ENCODE measurements around the gene METAP1. TPM values are rescaled to one million over a fixed set of nuclear protein-coding genes. Genes with fewer than 3 reads are reported as not detected.

METAP1 gene
- total and polyA plus RNA-seq, 2 donors (not counting 1 experiment from before 2014, with no cell fraction given), result 20.4 to 40.0 TPM

GRCh38 chr4:98951710-98952109, 43.8 kb upstream of the METAP1 start:
- no peak overlapping the region for H2AFZ ChIP-seq (ENCODE audit: insufficient read depth, low read depth, low read length, poor library complexity, severe bottlenecking)
- ChIA-PET POLR2A (no interaction called here), CTCF (no interaction called here)
- Mint-ChIP-seq H3K9me3 (ENCODE audit: insufficient read depth) (no peaks in the 10 kb centered on the region), H3K4me1 (no peaks in the 10 kb centered on the region), H3K4me3 (no peak overlapping the region), H3K27ac (no peak overlapping the region), H3K27me3 (peaks cover 9% of the 10 kb centered on the region)
- H3K27ac ChIP-seq (ENCODE audit: low read length in 2 of 2), result no peak overlapping the region
- no CpG with 5 or more reads among the region's 3 CpGs for WGBS (ENCODE audit: insufficient coverage)
- DNase-seq (no peak), ATAC-seq (ENCODE audit: low read depth) (no peak)
- no peaks in the 10 kb centered on the region for H4K20me1 ChIP-seq (ENCODE audit: control insufficient read depth, insufficient read depth, low read length, poor library complexity, severe bottlenecking)
- H3K4me3 ChIP-seq (ENCODE audit: control extremely low read depth in 1 of 5, extremely low read depth in 1 of 5, insufficient read depth in 1 of 5, low read depth in 2 of 5, low read length in 4 of 5), result no peak overlapping the region
- no peaks in the 10 kb centered on the region for H3K4me1 ChIP-seq (ENCODE audit: control insufficient read depth in 2 of 2, insufficient read depth in 2 of 2, low read length in 2 of 2)
- H3K36me3 ChIP-seq (replicated peaks in 1 of 2; ENCODE audit: control extremely low read depth in 1 of 2, control insufficient read depth in 1 of 2, extremely low read depth in 1 of 2, insufficient read depth in 2 of 2, low read length in 1 of 2), result no peaks in the 10 kb centered on the region
- H3K9me3 ChIP-seq (ENCODE audit: control extremely low read depth in 1 of 3, control insufficient read depth in 2 of 3, insufficient read depth in 1 of 3, low read length in 2 of 3), result no peaks in the 10 kb centered on the region
- no peak overlapping the region for H3K4me2 ChIP-seq (replicated peaks; ENCODE audit: low read depth, low read length, poor library complexity, severe bottlenecking)
- TF ChIP-seq CTCF (IDR thresholded peaks at IDR 0.05) (no peak), EZH2 (IDR thresholded peaks at IDR 0.05; ENCODE audit: borderline replicate concordance, insufficient read depth, low read depth, low read length, poor library complexity, severe bottlenecking) (no peak)
- H3K9ac ChIP-seq (ENCODE audit: low read length), result no peak overlapping the region
- intact Hi-C loops (cut with micrococcal nuclease), result no loop called here
- H3K79me2 ChIP-seq (ENCODE audit: control insufficient read depth, insufficient read depth, low read length), result no peaks in the 10 kb centered on the region
- H3K27me3 ChIP-seq (replicated peaks in 1 of 4; ENCODE audit: control extremely low read depth in 1 of 4, control insufficient read depth in 3 of 4, insufficient read depth in 4 of 4, low read length in 3 of 4), result no peaks in the 10 kb centered on the region

GRCh38 chr4:98955229-98955628, 40.3 kb upstream of the METAP1 start:
- H2AFZ ChIP-seq (ENCODE audit: insufficient read depth, low read depth, low read length, poor library complexity, severe bottlenecking), result no peak overlapping the region
- DNase-seq (no peak), ATAC-seq (ENCODE audit: low read depth) (no peak)
- WGBS (ENCODE audit: insufficient coverage), result no CpG with 5 or more reads among the region's 6 CpGs
- H3K4me1 Mint-ChIP-seq, result no peaks in the 10 kb centered on the region
- H3K4me1 ChIP-seq (ENCODE audit: control insufficient read depth in 2 of 2, insufficient read depth in 2 of 2, low read length in 2 of 2), result no peaks in the 10 kb centered on the region
- no peak overlapping the region for H3K27ac ChIP-seq (ENCODE audit: low read length in 2 of 2)
- H3K27me3 Mint-ChIP-seq, result peaks cover 9% of the 10 kb centered on the region
- H4K20me1 ChIP-seq (ENCODE audit: control insufficient read depth, insufficient read depth, low read length, poor library complexity, severe bottlenecking), result no peaks in the 10 kb centered on the region
- no peak overlapping the region for H3K9ac ChIP-seq (ENCODE audit: low read length)
- no peaks in the 10 kb centered on the region for H3K9me3 Mint-ChIP-seq (ENCODE audit: insufficient read depth)
- no peaks in the 10 kb centered on the region for H3K79me2 ChIP-seq (ENCODE audit: control insufficient read depth, insufficient read depth, low read length)
- POLR2A ChIA-PET, result no interaction called here
- TF ChIP-seq EZH2 (IDR thresholded peaks at IDR 0.05; ENCODE audit: borderline replicate concordance, insufficient read depth, low read depth, low read length, poor library complexity, severe bottlenecking) (no peak), CTCF (IDR thresholded peaks at IDR 0.05) (no peak)
- no peak overlapping the region for H3K27ac Mint-ChIP-seq
- no peaks in the 10 kb centered on the region for H3K36me3 ChIP-seq (replicated peaks in 1 of 2; ENCODE audit: control extremely low read depth in 1 of 2, control insufficient read depth in 1 of 2, extremely low read depth in 1 of 2, insufficient read depth in 2 of 2, low read length in 1 of 2)
- no peak overlapping the region for H3K4me2 ChIP-seq (replicated peaks; ENCODE audit: low read depth, low read length, poor library complexity, severe bottlenecking)
- no peaks in the 10 kb centered on the region for H3K9me3 ChIP-seq (ENCODE audit: control extremely low read depth in 1 of 3, control insufficient read depth in 2 of 3, insufficient read depth in 1 of 3, low read length in 2 of 3)
- CTCF ChIA-PET, result no interaction called here
- H3K4me3 Mint-ChIP-seq, result no peak overlapping the region
- no peak overlapping the region for H3K4me3 ChIP-seq (ENCODE audit: control extremely low read depth in 1 of 5, extremely low read depth in 1 of 5, insufficient read depth in 1 of 5, low read depth in 2 of 5, low read length in 4 of 5)
- H3K27me3 ChIP-seq (replicated peaks in 1 of 4; ENCODE audit: control extremely low read depth in 1 of 4, control insufficient read depth in 3 of 4, insufficient read depth in 4 of 4, low read length in 3 of 4), result no peaks in the 10 kb centered on the region
- intact Hi-C loops (cut with micrococcal nuclease), result no loop called here

Data from B cell (primary cell).